Head of caudate nucleus (tissue), 42 donors: Measurements from ENCODE around the gene TUBGCP6.
A peak's percentile ranks its signal among the peaks of the same experiment; 100 is the strongest.
"Not testable (repeated sequence)": the region's sequence is repeated elsewhere in the genome, so short reads cannot be mapped to it uniquely, and the experiment has no call there.

Experiments used
- DNase-seq, 42 donors: peaks; one replicate each; pipeline versions ENCODE4 v3.0.0 to v3.0.0-alpha.2; 2020 to 2021; ENCODE audit warnings: mixed read lengths in 7 of 42
- intact Hi-C: fragments of 100-400 bp; cut with DNase I; formaldehyde crosslinking; loops from one replicate; pipeline ENCODE4 v1.15.0; 2022

Gene TUBGCP6

DNA sequence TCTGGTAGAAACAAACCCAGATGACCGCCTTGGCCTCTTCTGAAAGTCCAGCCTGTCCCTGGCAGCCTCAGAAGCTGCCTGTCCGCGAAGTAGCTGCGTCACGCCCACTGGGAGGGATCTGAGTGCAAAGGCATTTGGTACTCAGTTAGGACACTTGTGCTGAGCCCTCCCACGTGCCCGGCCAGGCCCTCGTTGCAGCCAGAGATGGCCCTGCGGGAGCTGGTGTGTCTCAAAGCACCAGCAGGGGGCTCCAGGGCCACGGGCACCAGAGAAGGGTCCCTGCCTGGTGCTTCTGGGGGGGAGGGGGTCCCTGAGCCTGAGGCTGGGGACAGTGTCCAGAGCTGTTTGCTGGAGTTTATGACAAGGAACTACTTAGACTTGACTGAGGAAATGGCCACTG is 38.2 kb downstream of the TUBGCP6 start:
- intact Hi-C loops, result no loop called here
- DNase-seq, result peak in 2 of 42 donors; percentile 54 to 59

DNA sequence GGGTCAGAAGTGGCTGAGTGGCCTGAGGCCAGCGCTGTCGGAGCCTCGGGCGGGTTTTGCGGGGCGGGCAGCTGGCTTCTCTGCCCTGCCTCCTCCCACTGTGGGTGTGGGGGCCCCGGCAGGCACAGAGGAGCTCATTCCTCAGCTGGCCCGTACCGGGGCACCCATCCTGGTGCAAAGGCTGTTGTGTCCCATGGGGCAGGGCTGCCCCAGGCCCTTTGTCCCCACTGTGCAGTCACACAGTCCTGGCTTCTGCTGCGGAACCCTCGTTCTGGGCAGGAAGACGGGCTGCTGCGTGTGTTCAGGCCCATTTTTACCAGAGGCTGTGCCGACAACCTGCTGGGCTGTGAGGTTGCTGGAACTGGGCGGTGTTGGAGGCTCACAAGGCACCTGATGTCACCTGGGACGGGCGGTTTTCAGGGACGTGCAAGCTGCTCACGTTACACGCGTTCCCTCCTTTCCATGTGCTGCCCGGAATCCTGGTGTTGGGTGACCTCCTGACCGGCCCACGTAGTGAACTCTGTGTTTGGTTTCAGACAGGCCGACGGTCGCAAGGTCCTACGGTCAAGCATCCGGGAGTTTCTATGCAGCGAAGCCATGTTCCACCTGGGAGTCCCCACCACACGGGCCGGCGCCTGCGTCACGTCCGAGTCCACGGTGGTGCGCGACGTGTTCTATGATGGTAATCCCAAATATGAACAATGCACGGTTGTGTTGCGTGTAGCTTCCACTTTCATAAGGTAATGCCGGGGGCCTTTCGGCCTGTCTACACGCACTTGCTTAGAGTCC is 38.8 kb downstream of the TUBGCP6 start:
- no peak for DNase-seq
- intact Hi-C loops, result no loop called here

DNA sequence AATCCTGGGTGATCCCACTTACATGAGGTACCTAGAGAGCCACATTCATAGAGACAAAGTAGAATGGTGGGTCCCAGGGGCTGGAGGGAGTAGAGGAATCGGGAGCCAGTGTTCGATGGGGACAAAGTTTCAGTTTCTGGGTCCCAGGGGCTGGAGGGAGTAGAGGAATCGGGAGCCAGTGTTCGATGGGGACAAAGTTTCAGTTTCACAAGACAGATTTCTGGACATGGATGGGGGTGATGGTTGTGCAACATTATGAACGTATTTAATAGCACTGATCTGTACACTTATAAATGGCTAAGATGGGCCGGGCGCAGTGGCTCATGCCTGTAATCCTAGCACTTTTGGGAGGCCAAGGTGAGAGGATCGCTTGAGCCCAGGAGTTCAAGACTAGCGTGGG is 39.8 kb downstream of the TUBGCP6 start:
- intact Hi-C loops, DNase-seq: not testable (repeated sequence)

DNA sequence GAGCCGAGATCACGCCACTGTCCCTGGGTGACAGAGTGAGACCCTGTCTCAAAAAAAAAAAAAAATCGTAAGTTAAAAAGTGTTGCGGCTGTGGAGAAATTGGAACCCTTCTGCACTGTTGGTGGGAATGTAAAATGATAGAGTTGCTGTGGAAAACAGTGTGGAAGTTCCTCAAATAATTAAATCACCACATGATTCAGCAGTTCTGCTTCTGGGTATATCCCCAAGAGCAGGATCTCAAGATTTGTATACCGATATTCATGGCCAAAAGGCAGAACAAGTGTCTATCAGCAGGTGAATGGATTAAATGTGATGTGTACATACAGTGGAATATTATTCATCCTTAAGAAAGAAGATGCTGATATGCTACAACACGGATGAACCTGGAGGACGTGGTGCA is 40.3 kb downstream of the TUBGCP6 start:
- no peak for DNase-seq
- intact Hi-C loops, result no loop called here

DNA sequence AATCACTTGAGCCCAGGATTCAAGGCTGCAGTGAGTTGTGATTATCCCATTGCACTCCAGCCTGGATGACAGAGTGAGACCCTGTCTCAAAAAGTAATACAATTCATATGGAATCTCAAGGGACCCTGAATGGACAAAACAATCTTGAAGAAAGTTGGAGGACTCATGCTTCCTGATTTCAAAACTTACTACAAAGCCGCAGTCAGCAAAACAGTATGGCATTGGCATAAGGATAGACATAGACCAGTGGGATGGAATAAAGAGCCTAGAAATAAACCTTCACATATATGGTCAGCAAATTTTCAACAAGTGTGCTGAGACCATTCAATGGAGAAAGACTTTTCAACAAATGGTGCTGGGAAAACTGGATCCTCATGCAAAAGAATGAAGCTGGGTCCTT is 41.5 kb downstream of the TUBGCP6 start:
- intact Hi-C loops, result no loop called here
- no peak for DNase-seq

DNA sequence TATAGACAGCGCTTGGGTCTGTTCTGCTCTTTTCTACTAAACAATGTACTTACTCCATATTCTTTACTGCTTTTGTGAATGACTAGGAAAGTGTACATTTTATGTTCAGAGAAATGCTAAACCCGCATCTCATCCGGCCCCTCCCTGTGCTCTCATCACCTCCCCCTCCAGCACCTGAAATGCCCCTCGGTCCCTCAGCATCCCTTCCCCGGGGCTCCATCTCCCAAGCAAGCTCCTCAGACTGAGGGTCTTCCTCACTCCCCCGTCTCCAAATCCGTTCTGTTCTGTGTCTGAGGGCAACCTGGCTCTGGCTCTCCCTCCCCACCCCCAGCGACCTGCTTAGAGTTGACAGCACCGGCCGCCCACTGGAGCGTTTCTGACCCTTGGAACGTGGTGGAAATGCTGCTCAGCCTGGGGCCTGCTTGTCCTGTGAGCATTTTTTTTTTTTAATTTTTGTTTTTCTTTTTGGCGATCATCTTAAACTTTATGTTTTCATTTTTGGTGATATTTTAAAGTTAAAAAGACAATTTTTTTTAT is 42.6 kb downstream of the TUBGCP6 start:
- intact Hi-C loops, result no loop called here

DNA sequence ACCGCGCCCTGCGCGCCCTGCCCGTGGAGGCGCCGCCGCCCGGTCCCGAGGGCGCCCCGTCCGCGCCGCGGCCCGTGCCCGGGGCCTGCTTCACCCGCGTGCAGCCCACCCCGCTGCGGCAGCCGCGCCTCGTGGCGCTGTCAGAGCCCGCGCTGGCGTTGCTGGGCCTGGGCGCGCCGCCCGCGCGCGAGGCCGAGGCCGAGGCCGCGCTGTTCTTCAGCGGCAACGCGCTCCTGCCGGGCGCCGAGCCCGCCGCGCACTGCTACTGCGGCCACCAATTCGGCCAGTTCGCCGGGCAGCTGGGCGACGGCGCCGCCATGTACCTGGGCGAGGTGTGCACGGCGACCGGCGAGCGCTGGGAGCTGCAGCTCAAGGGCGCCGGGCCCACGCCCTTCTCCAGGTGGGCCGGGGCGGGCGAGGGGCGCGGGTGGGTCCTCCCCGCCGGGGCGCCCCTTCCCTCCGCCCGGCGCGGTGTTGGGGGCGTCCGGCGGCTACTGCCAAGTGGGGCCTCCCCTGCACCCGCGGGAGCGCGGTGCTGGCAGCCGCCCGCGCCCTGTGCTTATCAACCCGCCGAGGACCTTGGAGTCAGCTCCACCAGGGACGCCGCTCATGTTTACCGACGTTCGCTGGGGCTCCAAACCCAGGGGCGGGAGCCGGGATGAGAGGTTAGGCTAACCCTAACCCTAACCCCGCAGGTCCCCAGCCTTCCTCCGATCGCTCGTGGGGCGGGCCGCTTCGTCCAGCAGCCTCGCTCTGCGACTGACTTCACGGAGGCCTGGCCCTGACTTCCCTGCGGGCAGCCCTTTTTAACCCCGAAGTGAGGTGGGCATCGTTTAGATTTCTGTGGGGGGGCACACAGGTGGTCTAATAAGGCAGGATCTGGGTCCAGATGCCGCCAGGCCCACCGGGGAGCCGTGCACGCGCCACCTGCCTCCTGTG is 43.4 kb downstream of the TUBGCP6 start:
- DNase-seq, result peak in 1 of 42 donors; percentile 45
- intact Hi-C loops, result no loop called here

More for the DNA sequence above, 42.6 kb downstream of the TUBGCP6 start:
- no peak for DNase-seq

DNA sequence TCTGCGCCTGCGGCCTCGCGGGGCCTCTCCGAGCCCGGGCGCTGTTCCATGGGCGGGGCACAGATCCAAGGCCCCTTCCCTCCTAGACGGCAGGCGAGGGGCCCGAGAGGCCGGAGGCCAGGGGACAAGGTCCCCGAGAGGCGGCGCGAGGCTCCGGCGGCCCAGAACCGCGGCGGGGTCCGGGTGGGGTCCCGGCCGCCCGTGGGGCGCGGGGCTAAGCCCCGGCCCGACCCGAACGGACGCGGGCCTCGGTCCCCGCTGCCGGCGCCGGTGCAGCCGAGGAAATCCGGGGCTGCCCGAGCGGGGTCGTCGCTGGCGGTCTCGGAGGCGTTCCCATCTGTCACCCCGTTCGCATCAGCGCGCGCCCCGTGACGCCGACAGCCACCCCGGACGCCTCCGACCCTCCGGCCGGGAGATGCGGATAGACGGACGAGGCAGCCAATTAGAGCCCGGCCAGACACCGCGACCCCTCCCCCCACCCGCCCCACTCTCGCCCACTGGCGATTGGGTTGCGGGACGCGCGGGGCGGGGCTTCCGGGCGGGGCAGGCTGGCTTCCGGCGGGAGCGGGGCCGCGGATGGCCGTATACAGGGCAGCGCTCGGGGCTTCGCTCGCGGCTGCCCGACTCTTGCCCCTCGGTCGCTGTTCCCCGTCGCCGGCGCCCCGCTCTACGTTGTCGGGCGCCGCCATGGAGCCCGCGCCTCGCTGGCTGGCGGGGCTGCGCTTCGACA is 44.2 kb downstream of the TUBGCP6 start, which contains the start of gene SELENOO:
SELENOO (plus strand) TSS at position 551 of the 730 bp plus-strand sequence; CDS start at position 577, 26 bp downstream.
- intact Hi-C loops, result no loop called here

DNA sequence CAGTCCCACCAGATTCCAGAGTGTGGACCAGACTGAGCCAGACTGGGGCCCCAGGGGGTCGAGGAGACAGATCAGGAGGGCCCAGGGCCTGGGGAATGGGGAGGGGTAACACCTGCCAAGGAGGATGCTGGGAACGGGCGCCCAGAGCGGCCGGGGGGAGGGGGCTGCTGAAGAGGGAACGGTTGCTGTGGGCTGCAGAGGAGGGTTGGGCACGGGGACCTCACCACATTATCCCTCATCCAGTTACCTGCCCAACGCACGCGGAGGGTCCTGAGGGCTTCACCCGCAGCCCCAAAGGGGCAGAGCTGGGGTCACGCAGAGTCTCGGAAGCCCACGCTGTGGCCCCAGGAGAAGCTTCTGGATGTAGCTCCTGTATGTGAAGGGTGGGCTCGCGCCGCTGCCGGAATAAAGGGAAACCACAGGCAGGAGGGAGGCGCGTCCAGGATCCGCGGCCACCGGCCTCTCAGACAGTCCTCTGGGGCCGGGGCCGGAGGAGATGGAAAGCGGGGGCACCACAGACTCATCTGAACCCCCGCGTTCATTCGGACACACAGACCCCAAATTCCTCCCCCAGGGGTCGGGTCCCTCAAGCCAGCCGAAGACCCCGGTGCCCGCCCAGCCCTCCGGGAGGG is 44.9 kb downstream of the TUBGCP6 start:
- intact Hi-C loops, result loop anchor here (10.0 kb wide), 1 partner anchor 235 kb away; the partner anchor contains the start of gene PIM3
- DNase-seq, result no peak

More for the DNA sequence above, 44.2 kb downstream of the TUBGCP6 start, which contains the start of gene SELENOO:
- DNase-seq, result peak; percentile 80 to 98 (median 95)

DNA sequence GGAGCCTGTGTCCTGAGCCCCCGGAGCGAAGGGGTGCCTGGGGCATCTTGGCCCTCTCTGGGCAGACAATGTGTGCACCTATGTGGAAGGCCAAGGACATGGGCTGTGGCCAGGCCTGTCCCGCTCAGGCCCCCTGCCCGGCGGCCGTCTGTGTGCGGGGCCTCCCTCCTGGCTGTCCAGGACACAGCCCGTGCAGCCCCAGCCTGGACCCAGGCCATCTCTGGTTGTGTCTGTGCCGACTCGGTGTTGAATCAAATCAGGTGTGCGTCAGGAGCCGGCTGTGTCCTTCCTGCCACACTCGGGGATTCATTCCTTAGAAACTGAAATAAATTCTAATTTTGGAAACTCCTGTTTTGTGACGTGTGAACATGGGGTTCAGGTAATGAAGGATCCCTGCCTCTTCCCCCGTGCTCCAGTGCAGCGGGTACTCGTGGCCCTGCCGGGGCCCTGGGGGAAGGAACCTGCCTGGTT is 45.5 kb downstream of the TUBGCP6 start:
- peak in 22 of 42 donors; percentile 38 to 76 (median 58) for DNase-seq
- intact Hi-C loops, result loop anchor here (10.0 kb wide), 1 partner anchor 234 kb away; the partner anchor contains the start of gene PIM3

DNA sequence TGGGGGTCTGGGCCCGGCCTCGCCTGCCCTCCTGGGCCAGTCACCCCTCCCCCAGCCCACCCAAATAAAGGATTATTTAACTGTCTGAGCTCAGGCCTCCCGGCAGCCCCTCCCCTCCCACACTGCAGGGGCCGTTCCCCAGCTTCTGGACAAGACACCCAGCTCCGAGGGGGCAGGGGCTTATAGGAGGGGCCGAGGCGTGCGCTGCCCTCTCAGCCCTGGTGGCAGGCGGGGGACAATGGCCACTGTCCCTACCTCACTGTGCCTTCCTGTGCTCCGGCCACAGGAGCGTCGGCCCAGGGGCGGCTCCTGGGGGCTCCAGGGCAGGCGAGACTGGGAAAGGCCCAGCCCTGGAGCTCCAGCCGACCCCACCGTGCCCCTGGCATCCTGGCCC is 46.2 kb downstream of the TUBGCP6 start:
- intact Hi-C loops, result loop anchor here (10.0 kb wide), 1 partner anchor 234 kb away; the partner anchor contains the start of gene PIM3
- no peak for DNase-seq

DNA sequence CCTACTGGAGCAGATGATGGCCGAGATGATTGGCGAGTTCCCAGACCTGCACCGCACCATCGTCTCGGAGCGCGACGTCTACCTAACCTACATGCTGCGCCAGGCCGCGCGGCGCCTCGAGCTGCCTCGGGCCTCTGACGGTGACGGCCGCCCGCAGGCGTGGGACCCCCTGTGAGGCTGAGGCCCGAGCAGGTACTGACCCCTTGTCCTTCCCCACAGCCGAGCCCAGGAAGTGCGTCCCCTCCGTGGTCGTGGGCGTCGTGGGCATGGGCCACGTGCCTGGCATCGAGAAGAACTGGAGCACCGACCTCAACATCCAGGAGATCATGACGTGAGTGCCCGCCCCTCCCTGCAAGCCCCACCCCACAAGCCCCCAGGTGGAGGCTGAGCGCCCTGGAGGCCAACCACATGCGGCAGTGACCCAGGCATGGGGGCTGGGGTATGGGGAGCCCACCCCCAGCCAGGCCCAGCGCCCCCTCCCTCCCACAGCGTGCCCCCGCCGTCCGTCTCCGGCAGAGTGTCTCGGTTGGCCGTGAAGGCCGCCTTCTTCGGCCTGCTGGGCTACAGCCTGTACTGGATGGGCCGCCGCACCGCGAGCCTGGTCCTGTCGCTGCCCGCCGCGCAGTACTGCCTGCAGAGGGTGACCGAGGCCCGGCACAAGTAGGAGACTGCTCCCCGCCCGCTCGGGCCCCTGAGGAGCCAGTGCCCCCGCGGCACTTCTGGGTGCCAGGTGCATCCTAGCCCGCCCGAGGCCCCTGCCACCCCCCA is 46.8 kb downstream of the TUBGCP6 start:
- no peak for DNase-seq
- intact Hi-C loops, result loop anchor here (10.0 kb wide), 1 partner anchor 233 kb away; the partner anchor contains the start of gene PIM3

DNA sequence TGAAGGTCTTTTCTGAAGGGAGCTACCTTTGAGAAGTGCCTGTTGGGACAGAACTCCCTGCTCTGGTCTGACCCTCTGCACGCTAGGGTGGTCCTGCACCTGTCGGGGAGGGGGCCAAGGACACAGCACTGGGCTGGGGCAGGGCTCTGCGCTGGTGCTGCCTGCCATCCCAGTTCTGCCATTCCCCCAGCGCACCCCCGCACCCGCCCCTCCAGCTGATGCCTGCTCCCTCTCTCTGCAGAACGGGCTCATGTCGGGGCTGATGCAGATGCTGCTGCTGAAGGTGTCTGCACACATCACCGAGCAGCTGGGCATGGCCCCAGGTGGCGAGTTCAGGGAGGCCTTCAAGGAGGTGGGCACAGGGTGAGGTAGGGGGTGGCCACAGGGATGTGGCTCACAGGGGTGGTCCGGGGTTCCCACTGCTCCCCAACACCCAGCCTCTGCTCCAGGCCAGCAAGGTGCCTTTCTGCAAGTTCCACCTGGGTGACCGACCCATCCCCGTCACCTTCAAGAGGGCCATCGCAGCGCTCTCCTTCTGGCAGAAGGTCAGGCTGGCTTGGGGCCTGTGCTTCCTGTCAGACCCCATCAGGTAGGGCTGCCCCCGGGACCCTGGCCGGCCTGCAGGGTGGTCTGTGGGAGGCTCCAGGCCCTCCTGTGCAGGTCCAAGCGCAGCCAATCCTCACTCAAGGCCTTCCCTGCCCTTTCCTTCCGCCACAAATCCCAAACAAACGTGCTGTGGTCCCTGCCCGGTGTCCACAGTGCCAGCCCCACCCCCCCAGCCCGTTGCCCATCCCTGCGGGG is 47.6 kb downstream of the TUBGCP6 start:
- intact Hi-C loops, result loop anchor here (10.0 kb wide), 1 partner anchor 232 kb away; the partner anchor contains the start of gene PIM3
- DNase-seq, result peak in 9 of 42 donors; percentile 47 to 74 (median 55)

DNA sequence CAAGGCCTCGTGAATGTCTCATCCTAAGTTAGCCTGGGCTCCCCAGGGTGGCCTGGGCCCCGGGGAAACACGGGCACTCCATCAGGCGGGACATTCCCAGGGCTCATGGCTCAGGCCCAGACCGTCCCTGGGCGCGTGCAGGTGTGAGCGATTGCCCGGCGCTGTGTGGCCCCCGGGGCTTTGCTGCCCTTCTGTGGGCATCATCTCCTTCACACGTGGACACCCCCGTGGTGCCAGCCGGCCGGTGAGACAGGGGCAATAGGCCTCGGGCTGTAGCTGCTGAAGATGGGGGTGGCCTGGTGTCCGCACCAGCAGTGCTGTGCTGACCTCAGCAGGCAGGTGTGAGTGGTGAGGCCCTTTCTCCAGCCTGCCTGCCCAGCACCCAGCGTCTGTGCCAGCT is 48.6 kb downstream of the TUBGCP6 start:
- no peak for DNase-seq

DNA sequence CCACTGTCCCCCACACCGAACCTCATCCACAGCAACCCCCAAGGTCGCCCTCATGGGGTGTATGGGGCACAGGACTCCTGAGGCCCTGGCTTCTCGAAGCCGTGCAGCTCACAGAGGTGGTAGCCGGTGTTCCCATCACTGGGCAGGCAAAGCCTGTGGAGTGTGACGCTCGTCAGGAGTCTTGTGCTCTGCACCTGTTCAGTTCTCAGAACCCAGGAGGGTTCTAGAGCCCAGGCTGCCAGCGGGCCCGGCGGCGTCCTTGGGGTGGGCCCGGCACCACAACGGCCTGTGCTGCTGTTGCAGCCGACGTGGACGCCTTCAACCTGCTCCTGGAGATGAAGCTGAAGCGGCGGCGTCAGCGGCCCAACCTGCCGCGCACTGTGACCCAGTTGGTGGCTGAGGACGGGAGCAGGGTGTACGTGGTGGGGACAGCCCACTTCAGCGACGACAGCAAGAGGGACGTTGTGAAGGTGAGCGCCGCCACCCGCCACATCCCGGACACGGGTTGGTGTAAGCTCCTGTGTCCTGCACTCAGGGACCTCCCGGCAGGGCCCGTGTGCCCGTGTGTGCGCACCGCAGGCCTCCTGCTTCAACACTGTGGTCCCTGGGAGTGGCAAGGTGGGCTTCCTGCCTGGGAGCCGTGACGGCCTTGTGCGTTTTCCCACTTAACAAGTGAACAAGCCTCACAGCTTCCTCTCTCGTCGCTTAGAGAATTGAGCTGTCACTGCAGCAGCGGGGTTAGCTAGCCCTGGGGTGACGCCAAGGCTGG is 50.6 kb downstream of the TUBGCP6 start:
- intact Hi-C loops, result loop anchor here (10.0 kb wide), 1 partner anchor 229 kb away; the partner anchor contains the start of gene PIM3
- DNase-seq, result no peak

More for the DNA sequence above, 48.6 kb downstream of the TUBGCP6 start:
- intact Hi-C loops, result loop anchor here (10.0 kb wide), 1 partner anchor 231 kb away; the partner anchor contains the start of gene PIM3
